CD4-positive, CD25-positive, alpha-beta regulatory T cell (primary cell): ENCODE measurements around the gene ATP1B1. TPM values are rescaled to one million over a fixed set of nuclear protein-coding genes. Genes with fewer than 3 reads are reported as not detected.

Source experiments
- ATAC-seq, 2 donors: fragments of 150-1000 bp; cut with Tn5 transposase; one replicate each; pipeline ENCODE4 v1.10.0; 2021; ENCODE audit warnings: low read depth in 2 of 2, moderate number of reproducible peaks in 2 of 2, moderate library complexity in 1 of 2
- DNase-seq, 3 donors: peaks; one replicate each; pipeline versions ENCODE4 v3.0.0 to v3.0.0-alpha.2; 2012 to 2022; ENCODE audit warnings: mixed read lengths in 1 of 3
- H3K27ac ChIP-seq: one replicate; pipeline ENCODE4 v1.7.0; 2013; ENCODE audit warnings: mild to moderate bottlenecking, low read length; ENCODE audit not compliant: insufficient read depth, poor library complexity, severe bottlenecking
- H3K27me3 ChIP-seq: one replicate; pipeline ENCODE4 v1.7.0; 2013; ENCODE audit warnings: low read length; ENCODE audit not compliant: control insufficient read depth, insufficient read depth
- H3K36me3 ChIP-seq: one replicate; pipeline ENCODE4 v1.7.0; 2013; ENCODE audit warnings: mild to moderate bottlenecking, low read length, moderate library complexity; ENCODE audit not compliant: control insufficient read depth, insufficient read depth
- H3K4me1 ChIP-seq: 2 replicates; pipeline ENCODE4 v1.7.0; 2013; ENCODE audit warnings: mild to moderate bottlenecking, low read length; ENCODE audit not compliant: insufficient read depth, control insufficient read depth, poor library complexity, severe bottlenecking
- H3K4me3 ChIP-seq: one replicate; pipeline ENCODE4 v1.7.0; 2013; ENCODE audit warnings: low read depth, mild to moderate bottlenecking, low read length, moderate library complexity
- H3K9me3 ChIP-seq, 2 experiments: 1 replicate in 1 of 2; 2 replicates in 1 of 2; pipeline ENCODE4 v1.7.0; 2013; ENCODE audit warnings: low read length in 2 of 2, mild to moderate bottlenecking in 1 of 2, moderate library complexity in 1 of 2; ENCODE audit not compliant: control insufficient read depth in 2 of 2
- H3K27ac Mint-ChIP-seq, 3 donors: one replicate each; pipeline ENCODE4 v1.8.0; 2020 to 2022; ENCODE audit warnings: mild to moderate bottlenecking in 3 of 3, mixed read lengths in 3 of 3, moderate library complexity in 2 of 3
- H3K27me3 Mint-ChIP-seq: one replicate; pipeline ENCODE4 v1.8.0; 2022; ENCODE audit warnings: mild to moderate bottlenecking, mixed read lengths
- H3K36me3 Mint-ChIP-seq: one replicate; pipeline ENCODE4 v1.8.0; 2020; ENCODE audit warnings: mixed read lengths
- H3K4me1 Mint-ChIP-seq, 4 donors: one replicate each; pipeline ENCODE4 v1.8.0; 2020 to 2022; ENCODE audit warnings: mixed read lengths in 4 of 4, mild to moderate bottlenecking in 1 of 4
- H3K4me3 Mint-ChIP-seq, 4 donors: one replicate each; pipeline ENCODE4 v1.8.0; 2020 to 2022; ENCODE audit warnings: mild to moderate bottlenecking in 4 of 4, mixed read lengths in 4 of 4, moderate library complexity in 3 of 4
- H3K9me3 Mint-ChIP-seq, 7 donors: one replicate each; pipeline ENCODE4 v1.8.0; 2020 to 2022; ENCODE audit warnings: mixed read lengths in 7 of 7, mild to moderate bottlenecking in 3 of 7, moderate library complexity in 2 of 7
- polyA plus RNA-seq, 4 donors: library from polyadenylated mRNA; unstranded; fragments of 300-500 nt; fragmentation: Illumina TruSeq; gene quantifications; one replicate each; pipeline ENCODE4 v1.2.3, GENCODE V29; 2021
- total RNA-seq: library from RNA; stranded (reverse); gene quantifications from one replicate; pipeline ENCODE4 v1.2.3, GENCODE V29; 2022

ATP1B1 gene
- total and polyA plus RNA-seq, 5 donors from 2014 or later, result 3.1 to 25.0 (median 7.0) TPM

DNA sequence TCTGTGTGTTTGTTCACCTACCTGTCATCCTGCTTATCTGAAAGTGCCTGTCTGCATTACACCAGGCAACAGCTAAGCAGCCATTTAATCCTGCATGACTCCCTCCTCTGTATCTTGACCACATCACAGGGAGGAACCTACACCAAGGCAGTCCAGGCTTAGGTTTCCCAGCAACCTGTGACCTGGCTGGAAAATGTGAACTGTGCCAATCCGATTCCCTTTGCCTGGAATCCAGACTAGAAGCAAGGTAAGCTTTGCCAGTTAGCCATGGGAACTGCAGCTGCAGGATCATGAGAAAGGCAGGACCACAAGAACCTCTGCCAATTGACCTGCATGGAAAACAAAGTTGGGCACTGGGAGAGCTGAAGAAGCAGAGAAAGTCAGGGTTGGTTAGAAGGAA, 6.3 kb upstream of the ATP1B1 start:
- H3K4me3 ChIP-seq, result no peak overlapping the region
- no peak overlapping the region for H3K27ac ChIP-seq
- H3K9me3 ChIP-seq, result no peaks in the 10 kb centered on the region
- ATAC-seq (no peak), DNase-seq (no peak)
- peaks cover 5% of the 10 kb centered on the region for H3K36me3 Mint-ChIP-seq
- peaks cover 0 to 3% (median 0%) of the 10 kb centered on the region in 7 donors for H3K9me3 Mint-ChIP-seq
- no peak overlapping the region for H3K27ac Mint-ChIP-seq
- no peak overlapping the region for H3K4me3 Mint-ChIP-seq
- H3K27me3 Mint-ChIP-seq, result peaks cover 4% of the 10 kb centered on the region
- no peaks in the 10 kb centered on the region for H3K36me3 ChIP-seq
- H3K4me1 ChIP-seq, result peaks cover 5% of the 10 kb centered on the region
- H3K27me3 ChIP-seq, result peaks cover 8% of the 10 kb centered on the region
- peaks cover 0 to 7% (median 2%) of the 10 kb centered on the region in 4 donors for H3K4me1 Mint-ChIP-seq

DNA sequence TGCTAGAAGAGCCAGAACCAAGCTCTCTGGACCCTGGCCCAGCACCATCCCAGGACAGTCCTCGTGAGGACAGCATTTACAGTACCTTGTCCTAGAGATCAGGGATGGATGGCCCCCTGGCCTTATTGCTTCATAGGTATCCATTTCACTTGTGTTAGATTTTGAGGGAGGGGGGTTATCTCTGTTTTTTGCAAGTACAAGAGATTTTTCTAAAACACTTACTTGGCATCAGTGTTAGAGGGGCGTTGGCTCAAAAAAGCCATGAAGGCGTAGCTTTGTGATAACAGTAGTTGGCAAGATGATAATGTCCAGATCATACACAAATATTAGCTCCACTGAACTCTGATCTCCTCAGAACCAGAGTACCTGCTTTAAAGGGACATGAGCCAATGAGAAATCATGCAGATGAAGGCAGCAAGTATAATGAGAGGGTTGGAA, 5.8 kb upstream of the ATP1B1 start:
- H3K36me3 ChIP-seq, result no peaks in the 10 kb centered on the region
- H3K27ac ChIP-seq, result no peak overlapping the region
- no peak overlapping the region for H3K4me3 Mint-ChIP-seq
- peaks cover 0 to 10% (median 2%) of the 10 kb centered on the region in 4 donors for H3K4me1 Mint-ChIP-seq
- peaks cover 4% of the 10 kb centered on the region for H3K27me3 Mint-ChIP-seq
- H3K27ac Mint-ChIP-seq, result peak overlapping the region in 1 of 3 donors; percentile 29
- no peak for DNase-seq
- H3K9me3 ChIP-seq, result no peaks in the 10 kb centered on the region
- peaks cover 8% of the 10 kb centered on the region for H3K27me3 ChIP-seq
- no peak for ATAC-seq
- peaks cover 0 to 3% (median 0%) of the 10 kb centered on the region in 7 donors for H3K9me3 Mint-ChIP-seq
- peaks cover 9% of the 10 kb centered on the region for H3K4me1 ChIP-seq
- peaks cover 5% of the 10 kb centered on the region for H3K36me3 Mint-ChIP-seq
- H3K4me3 ChIP-seq, result no peak overlapping the region

DNA sequence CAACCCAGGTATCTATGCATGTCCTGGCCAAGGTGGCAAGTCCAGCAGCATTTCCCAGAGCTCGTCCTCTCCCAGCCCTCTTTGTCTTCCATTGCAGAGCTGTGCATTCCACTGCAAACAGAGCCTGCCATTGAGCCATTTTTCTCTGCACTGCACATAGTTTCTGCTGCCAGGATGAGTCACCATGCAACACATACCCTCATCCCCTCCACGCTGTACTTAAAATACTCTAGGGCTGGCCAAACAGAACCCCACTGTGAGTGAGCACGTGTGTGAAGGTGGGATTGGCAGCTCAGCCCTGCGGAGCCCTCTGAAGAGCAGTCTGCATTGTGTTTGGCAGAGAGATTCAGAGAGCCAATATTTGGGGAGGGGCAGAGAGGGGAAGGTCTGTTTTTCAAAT, 3.9 kb upstream of the ATP1B1 start:
- Mint-ChIP-seq H3K9me3 (no peaks in the 10 kb centered on the region), H3K4me3 (peak overlapping the region in 1 of 4 donors; percentile 27), H3K36me3 (no peaks in the 10 kb centered on the region), H3K27ac (no peak overlapping the region), H3K4me1 (peaks cover 0 to 17% (median 5%) of the 10 kb centered on the region in 4 donors), H3K27me3 (peaks cover 4% of the 10 kb centered on the region)
- no peak overlapping the region for H3K27ac ChIP-seq
- no peaks in the 10 kb centered on the region for H3K9me3 ChIP-seq
- H3K4me1 ChIP-seq, result peaks cover 14% of the 10 kb centered on the region
- DNase-seq (no peak), ATAC-seq (no peak)
- H3K36me3 ChIP-seq, result no peaks in the 10 kb centered on the region
- H3K27me3 ChIP-seq, result peaks cover 8% of the 10 kb centered on the region
- no peak overlapping the region for H3K4me3 ChIP-seq

DNA sequence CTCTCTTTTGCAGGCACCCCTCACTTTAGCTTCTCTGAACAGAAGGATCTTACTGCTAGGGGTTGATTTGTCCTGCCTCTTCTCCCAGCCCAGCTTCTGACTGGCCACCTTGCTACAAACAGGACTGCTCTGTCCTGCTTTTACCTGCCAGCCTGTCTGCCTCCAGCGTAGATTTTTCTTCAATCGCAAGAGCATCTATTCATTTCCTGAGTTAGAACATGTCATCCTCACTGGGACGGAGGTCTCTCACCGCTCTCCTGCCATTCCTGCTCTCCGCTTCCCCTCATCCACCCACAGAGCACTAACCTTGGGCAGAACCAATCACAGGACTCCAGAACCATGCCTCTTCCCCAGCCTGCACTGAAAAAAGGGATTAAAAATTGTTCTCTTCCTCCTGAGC, 3.5 kb upstream of the ATP1B1 start:
- DNase-seq, result no peak
- no peaks in the 10 kb centered on the region for H3K36me3 ChIP-seq
- Mint-ChIP-seq H3K4me1 (peaks cover 0 to 21% (median 7%) of the 10 kb centered on the region in 4 donors), H3K27me3 (peaks cover 4% of the 10 kb centered on the region), H3K9me3 (no peaks in the 10 kb centered on the region), H3K27ac (no peak overlapping the region), H3K36me3 (no peaks in the 10 kb centered on the region), H3K4me3 (no peak overlapping the region)
- peaks cover 18% of the 10 kb centered on the region for H3K4me1 ChIP-seq
- ATAC-seq, result no peak
- H3K27me3 ChIP-seq, result peaks cover 8% of the 10 kb centered on the region
- H3K27ac ChIP-seq, result no peak overlapping the region
- no peaks in the 10 kb centered on the region for H3K9me3 ChIP-seq
- H3K4me3 ChIP-seq, result no peak overlapping the region

DNA sequence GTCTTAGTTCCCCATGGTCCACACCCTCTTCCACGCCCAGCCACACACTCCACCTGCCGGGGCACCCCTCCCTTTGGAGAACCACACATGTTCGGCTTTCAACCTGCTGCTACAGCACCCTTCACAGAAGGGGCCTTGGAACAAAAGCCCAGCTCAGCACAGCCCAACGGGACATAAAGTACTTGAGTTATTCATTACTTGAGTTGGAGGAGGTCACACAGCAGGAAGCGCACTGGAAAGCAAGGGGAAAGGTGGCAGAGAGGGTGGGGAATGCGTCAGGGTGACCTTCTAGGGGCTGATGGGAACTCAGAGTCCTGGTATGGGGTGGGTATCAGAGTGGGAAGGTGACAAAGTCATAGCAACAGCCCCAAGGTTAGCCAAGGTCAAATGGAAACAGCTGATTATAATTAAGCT, 3.0 kb upstream of the ATP1B1 start:
- H3K27me3 ChIP-seq, result peaks cover 7% of the 10 kb centered on the region

DNA sequence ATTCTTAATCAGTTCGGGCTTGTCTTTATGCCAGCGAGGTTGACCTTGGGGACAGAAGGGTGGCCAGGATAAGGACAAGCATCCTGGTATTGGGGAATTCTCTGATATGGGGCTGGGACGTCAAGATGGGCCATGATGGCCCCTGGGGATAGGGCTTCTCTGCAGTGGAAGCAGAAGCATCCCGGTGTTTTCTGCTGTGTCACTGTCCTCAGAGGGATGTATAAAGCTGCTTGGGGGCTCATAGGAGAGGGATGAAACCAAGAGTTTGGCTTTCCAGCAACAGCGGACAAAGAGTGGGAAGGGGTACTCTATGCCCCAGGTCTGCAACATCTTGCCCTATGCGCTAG, 1.4 kb upstream of the ATP1B1 start:
- H3K4me1 Mint-ChIP-seq, result peaks cover 13 to 41% (median 23%) of the 10 kb centered on the region in 4 donors
- DNase-seq (no peak), ATAC-seq (no peak)
- peaks cover 4% of the 10 kb centered on the region for H3K27me3 Mint-ChIP-seq
- peak overlapping the region in 3 of 4 donors; percentile 80 to 91 (median 88) for H3K4me3 Mint-ChIP-seq
- Histone ChIP-seq H3K27me3 (peaks cover 5% of the 10 kb centered on the region), H3K9me3 (no peaks in the 10 kb centered on the region), H3K36me3 (no peaks in the 10 kb centered on the region), H3K4me1 (peaks cover 35% of the 10 kb centered on the region), H3K27ac (no peak overlapping the region), H3K4me3 (no peak overlapping the region)
- H3K9me3 Mint-ChIP-seq, result no peaks in the 10 kb centered on the region
- H3K36me3 Mint-ChIP-seq, result no peaks in the 10 kb centered on the region
- H3K27ac Mint-ChIP-seq, result peak overlapping the region in 1 of 3 donors; percentile 42

More for the DNA sequence above, 3.0 kb upstream of the ATP1B1 start:
- Histone ChIP-seq H3K27ac (no peak overlapping the region), H3K4me1 (peaks cover 23% of the 10 kb centered on the region), H3K4me3 (no peak overlapping the region), H3K9me3 (no peaks in the 10 kb centered on the region), H3K36me3 (no peaks in the 10 kb centered on the region)
- H3K4me3 Mint-ChIP-seq, result no peak overlapping the region
- no peak for ATAC-seq
- H3K27me3 Mint-ChIP-seq, result peaks cover 4% of the 10 kb centered on the region
- peaks cover 4 to 26% (median 12%) of the 10 kb centered on the region in 4 donors for H3K4me1 Mint-ChIP-seq
- H3K9me3 Mint-ChIP-seq, result no peaks in the 10 kb centered on the region
- no peak overlapping the region for H3K27ac Mint-ChIP-seq
- DNase-seq, result no peak
- H3K36me3 Mint-ChIP-seq, result no peaks in the 10 kb centered on the region

DNA sequence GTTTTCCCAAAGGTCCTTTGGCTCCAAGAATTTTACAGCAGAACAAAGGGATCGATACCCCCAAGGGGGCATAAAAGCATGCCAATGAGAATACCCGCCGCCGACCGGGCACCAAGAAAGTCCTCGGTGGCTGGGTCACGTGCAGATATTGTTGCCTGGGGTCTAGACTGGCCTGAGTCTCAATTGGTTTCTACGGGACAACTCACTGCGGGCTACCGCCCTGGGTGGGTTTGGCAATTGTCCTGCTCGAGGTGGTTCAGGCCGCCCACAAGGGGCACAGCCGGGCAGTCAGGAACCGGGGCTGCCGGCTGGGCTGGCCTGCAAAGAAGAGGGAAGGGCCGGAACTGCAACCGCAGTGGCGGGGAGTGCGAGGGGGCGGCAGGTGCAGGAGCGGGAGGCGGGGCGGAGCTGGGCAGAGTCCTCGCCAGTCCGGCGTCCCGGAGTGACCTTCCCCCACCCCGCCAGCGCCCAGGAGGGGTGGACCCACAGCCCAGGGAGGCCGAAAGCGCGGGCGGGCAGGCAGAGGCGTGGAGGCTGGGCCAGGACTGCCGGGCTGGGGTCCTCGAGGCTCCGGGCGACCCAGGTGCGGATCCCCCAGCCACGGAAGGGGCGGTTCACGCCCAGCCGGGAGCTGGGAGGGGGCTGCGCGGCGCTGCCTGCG, 926 bp upstream of the ATP1B1 start:
- Mint-ChIP-seq H3K36me3 (no peaks in the 10 kb centered on the region), H3K9me3 (no peaks in the 10 kb centered on the region), H3K4me1 (peaks cover 18 to 46% (median 28%) of the 10 kb centered on the region in 4 donors), H3K4me3 (peak overlapping the region in 3 of 4 donors; percentile 80 to 91 (median 88)), H3K27me3 (peaks cover 4% of the 10 kb centered on the region), H3K27ac (peak overlapping the region in 1 of 3 donors; percentile 42)
- H3K4me1 ChIP-seq, result peaks cover 37% of the 10 kb centered on the region
- no peak overlapping the region for H3K27ac ChIP-seq
- ATAC-seq (peak in 1 of 2 donors; percentile 4), DNase-seq (peak; percentile 25 to 52 (median 37))
- no peaks in the 10 kb centered on the region for H3K9me3 ChIP-seq
- no peak overlapping the region for H3K4me3 ChIP-seq
- peaks cover 5% of the 10 kb centered on the region for H3K27me3 ChIP-seq
- H3K36me3 ChIP-seq, result no peaks in the 10 kb centered on the region
